ENCODE results near the gene PRKRA. TPM values are rescaled to one million over a fixed set of nuclear protein-coding genes. Genes with fewer than 3 reads are reported as not detected.

Gene PRKRA
- total and polyA plus RNA-seq, 2 donors (not counting 3 experiments of a cell fraction or from before 2014, with no cell fraction given): 31.0 to 46.6 TPM

GRCh38 chr2:178395941-178396570, 54.9 kb downstream of the PRKRA start:
- Histone ChIP-seq H3K4me3 (replicated peaks in 1 of 3; ENCODE audit: insufficient read depth in 1 of 3, low read depth in 1 of 3, low read length in 3 of 3) (no peak overlapping the region), H3K36me3 (ENCODE audit: control insufficient read depth in 2 of 2, extremely low read depth in 1 of 2, insufficient read depth in 2 of 2, low read length in 2 of 2) (no peaks in the 10 kb centered on the region), H2AFZ (ENCODE audit: low read depth, low read length) (no peak overlapping the region), H4K20me1 (replicated peaks; ENCODE audit: control insufficient read depth, extremely low read depth, insufficient read depth, low read length) (no peaks in the 10 kb centered on the region), H3K27ac (ENCODE audit: insufficient read depth, low read depth, low read length) (no peak overlapping the region), H3K79me2 (ENCODE audit: control insufficient read depth, insufficient read depth, low read length) (no peaks in the 10 kb centered on the region), H3K27me3 (ENCODE audit: control insufficient read depth in 2 of 2, insufficient read depth in 2 of 2, low read length in 2 of 2) (no peaks in the 10 kb centered on the region), H3K9ac (replicated peaks; ENCODE audit: extremely low read depth, insufficient read depth, low read length) (no peak overlapping the region), H3K9me3 (replicated peaks; ENCODE audit: control insufficient read depth, insufficient read depth, low read length) (no peaks in the 10 kb centered on the region), H3K9me1 (replicated peaks; ENCODE audit: control insufficient read depth, extremely low read depth, insufficient read depth, low read length) (no peaks in the 10 kb centered on the region), H3K4me2 (ENCODE audit: insufficient read depth, low read length) (no peak overlapping the region), H3K4me1 (ENCODE audit: control insufficient read depth, extremely low read depth, insufficient read depth, low read length) (no peaks in the 10 kb centered on the region)
- DNase-seq (ENCODE audit: low read depth, low spot score): no peak
- TF ChIP-seq MAX (IDR thresholded peaks at IDR 0.05; ENCODE audit: insufficient read depth, insufficient read length): no peak
- ChIA-PET CTCF (interaction anchor here (0.6 to 3.8 kb wide), 17 partner anchors 8 to 284 kb away, joined by 3 to 74 read pairs (median 4); partner anchors contain the start of gene RBM45), POLR2A (interaction anchor here (1.4 kb wide), 1 partner anchor 19 kb away, joined by 4 read pairs; no protein-coding TSS in a partner anchor)
- intact Hi-C loops (cut with micrococcal nuclease): loop anchor here (5.0 kb wide), 2 partner anchors 264 to 284 kb away; partner anchors contain the start of gene RBM45
- BruUV-seq (replicated peaks): no TSS peak
- dilution Hi-C loops (cut with MboI; ENCODE audit: extremely low pct_ligation_motif_present, low sequenced_read_pairs): no loop called here
- no peak for FAIRE-seq

GRCh38 chr2:178395295-178395694, 55.7 kb downstream of the PRKRA start:
- no TSS peak for BruUV-seq (replicated peaks)
- no peaks in the 10 kb centered on the region for H4K20me1 ChIP-seq (replicated peaks; ENCODE audit: control insufficient read depth, extremely low read depth, insufficient read depth, low read length)
- intact Hi-C loops (cut with micrococcal nuclease): loop anchor here (5.0 kb wide), 2 partner anchors 263 to 283 kb away; partner anchors contain the start of gene RBM45
- dilution Hi-C loops (cut with MboI; ENCODE audit: extremely low pct_ligation_motif_present, low sequenced_read_pairs): no loop called here
- H3K27ac ChIP-seq (ENCODE audit: insufficient read depth, low read depth, low read length): no peak overlapping the region
- DNase-seq (ENCODE audit: low read depth, low spot score) (no peak), FAIRE-seq (no peak)
- H3K9me1 ChIP-seq (replicated peaks; ENCODE audit: control insufficient read depth, extremely low read depth, insufficient read depth, low read length): no peaks in the 10 kb centered on the region
- H3K4me1 ChIP-seq (ENCODE audit: control insufficient read depth, extremely low read depth, insufficient read depth, low read length): no peaks in the 10 kb centered on the region
- no peak overlapping the region for H3K9ac ChIP-seq (replicated peaks; ENCODE audit: extremely low read depth, insufficient read depth, low read length)
- H3K27me3 ChIP-seq (ENCODE audit: control insufficient read depth in 2 of 2, insufficient read depth in 2 of 2, low read length in 2 of 2): no peaks in the 10 kb centered on the region
- no peak overlapping the region for H3K4me3 ChIP-seq (replicated peaks in 1 of 3; ENCODE audit: insufficient read depth in 1 of 3, low read depth in 1 of 3, low read length in 3 of 3)
- ChIA-PET CTCF (interaction anchor here (0.6 to 3.7 kb wide), 15 partner anchors 9 to 283 kb away, joined by 3 to 30 read pairs (median 3); partner anchors contain the start of gene RBM45), POLR2A (no interaction called here)
- no peak overlapping the region for H2AFZ ChIP-seq (ENCODE audit: low read depth, low read length)
- no peak for TF ChIP-seq POLR2A (IDR thresholded peaks at IDR 0.05; ENCODE audit: low read depth, low read length)
- no peak for TF ChIP-seq EZH2 (IDR thresholded peaks at IDR 0.05; ENCODE audit: borderline replicate concordance, low read depth, low read length, severe bottlenecking)
- no peak for TF ChIP-seq JUN (IDR thresholded peaks at IDR 0.05; ENCODE audit: borderline replicate concordance, insufficient read depth, insufficient read length, low read depth)
- TF ChIP-seq MAX (IDR thresholded peaks at IDR 0.05; ENCODE audit: insufficient read depth, insufficient read length): no peak
- no peak for TF ChIP-seq GATA2 (IDR thresholded peaks at IDR 0.05; ENCODE audit: insufficient read depth, insufficient read length, low read depth, low read length)
- TF ChIP-seq POLR2AphosphoS5 (IDR thresholded peaks at IDR 0.05; ENCODE audit: insufficient read depth, low read depth, low read length): no peak
- no peak for TF ChIP-seq MYC (IDR thresholded peaks at IDR 0.05; ENCODE audit: low read depth, low read length)
- no peak for TF ChIP-seq CTCF (IDR thresholded peaks at IDR 0.05; ENCODE audit: extremely low read depth in 1 of 2, insufficient read depth in 1 of 2, low read depth in 1 of 2, low read length in 2 of 2)
- no peak for TF ChIP-seq FOS (IDR thresholded peaks at IDR 0.05; ENCODE audit: borderline replicate concordance, insufficient read depth, low read length)
- H3K79me2 ChIP-seq (ENCODE audit: control insufficient read depth, insufficient read depth, low read length): no peaks in the 10 kb centered on the region
- H3K9me3 ChIP-seq (replicated peaks; ENCODE audit: control insufficient read depth, insufficient read depth, low read length): no peaks in the 10 kb centered on the region
- no peaks in the 10 kb centered on the region for H3K36me3 ChIP-seq (ENCODE audit: control insufficient read depth in 2 of 2, extremely low read depth in 1 of 2, insufficient read depth in 2 of 2, low read length in 2 of 2)
- H3K4me2 ChIP-seq (ENCODE audit: insufficient read depth, low read length): no peak overlapping the region

Measured in endothelial cell of umbilical vein (primary cell).